Measurements from ENCODE around the gene EFTUD2. TPM values are rescaled to one million over a fixed set of nuclear protein-coding genes. Genes with fewer than 3 reads are reported as not detected.

Gene EFTUD2
- total and polyA plus RNA-seq, 9 of the 15 experiments (the other 6 are each of a cell fraction or from before 2014, with no cell fraction given): 65.8 to 362 (median 218) TPM

- no peak for TF ChIP-seq ZNF407 (IDR thresholded peaks at IDR 0.05; ENCODE audit: low read depth)
- TF ChIP-seq THRB (CRISPR knock-in tag; conservative IDR thresholded peaks at IDR 0.05): no peak
- no peak for TF ChIP-seq PHF8 (IDR thresholded peaks at IDR 0.05; ENCODE audit: borderline replicate concordance, low read length)
- TF ChIP-seq SNRNP70 (optimal IDR thresholded peaks at IDR 0.05; ENCODE audit: low read depth, low read length): no peak
- TF ChIP-seq ZNF655 (CRISPR knock-in tag; IDR thresholded peaks at IDR 0.05): no peak
- TF ChIP-seq RBBP5 (IDR thresholded peaks at IDR 0.05; ENCODE audit: borderline replicate concordance, insufficient read depth, low read length, poor library complexity, severe bottlenecking): no peak
Measured at GRCh38 chr17:44832805-44833204, 66.4 kb downstream of the EFTUD2 start (continued).

Data from K562 (cell line).